GM19467 (cell line): ENCODE results near the gene GLOD4.
"Not testable (repeated sequence)": the region's sequence is repeated elsewhere in the genome, so short reads cannot be mapped to it uniquely, and the experiment has no call there.

Experiments used
- ATAC-seq: cut with Tn5 transposase; IDR thresholded peaks from one replicate; pipeline ENCODE4 v1.9.1; 2021; ENCODE audit warnings: mild to moderate bottlenecking, moderate library complexity; ENCODE audit not compliant: unreplicated experiment

Gene GLOD4

DNA sequence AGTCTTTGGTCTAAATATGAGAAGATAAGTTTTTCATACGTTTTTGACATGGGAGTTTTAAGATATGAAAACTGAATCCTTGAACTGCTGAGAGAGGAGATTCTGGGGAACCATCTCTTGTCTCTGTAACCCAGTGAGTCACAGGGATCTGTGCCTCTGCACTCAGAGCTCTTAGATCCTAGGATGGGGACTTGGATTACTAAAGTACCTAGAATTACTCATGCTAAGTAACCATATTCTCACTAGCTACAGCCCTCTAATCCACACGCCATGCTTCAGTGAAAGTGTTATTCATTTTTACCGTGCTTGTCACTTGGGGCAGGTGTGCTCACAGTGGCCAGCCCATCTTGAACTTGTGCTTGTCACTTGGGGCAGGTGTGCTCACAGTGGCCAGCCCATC lies 2.1 kb upstream of the GLOD4 start:
- ATAC-seq, result no peak

DNA sequence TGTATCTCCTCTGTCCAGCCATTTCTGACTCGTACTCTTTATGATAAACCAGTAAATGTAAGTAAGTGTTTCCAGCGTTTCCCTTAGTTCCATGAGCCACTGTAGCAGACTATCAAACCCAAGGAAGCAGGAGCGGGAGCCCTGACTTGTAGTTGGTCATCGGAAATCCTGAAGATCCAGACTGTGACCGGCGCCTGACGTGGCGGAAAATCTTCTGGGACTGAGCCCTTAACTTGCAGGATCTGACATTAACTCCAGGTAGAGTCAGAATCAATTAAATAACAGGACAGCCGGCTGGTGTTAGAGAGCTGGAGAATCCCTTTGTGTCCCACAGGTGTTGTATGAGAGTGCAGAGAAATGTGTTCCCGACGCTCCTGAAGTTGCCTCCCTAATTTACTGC lies 4.0 kb downstream of the GLOD4 start:
- no peak for ATAC-seq

DNA sequence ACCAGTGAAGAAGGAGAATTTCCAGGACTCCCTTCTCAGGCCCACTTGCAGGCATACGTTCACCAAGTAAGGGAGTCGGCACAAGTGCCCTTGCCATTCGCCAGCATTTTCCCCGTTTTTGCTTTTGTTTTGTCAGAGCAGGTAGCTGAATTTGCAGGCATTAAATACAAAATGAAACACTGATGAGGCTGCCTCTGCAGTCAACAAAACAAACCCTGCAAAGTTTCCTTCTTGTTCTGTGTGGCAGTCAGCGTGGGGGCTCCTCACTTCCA lies 7.8 kb downstream of the GLOD4 start:
- ATAC-seq, result no peak

DNA sequence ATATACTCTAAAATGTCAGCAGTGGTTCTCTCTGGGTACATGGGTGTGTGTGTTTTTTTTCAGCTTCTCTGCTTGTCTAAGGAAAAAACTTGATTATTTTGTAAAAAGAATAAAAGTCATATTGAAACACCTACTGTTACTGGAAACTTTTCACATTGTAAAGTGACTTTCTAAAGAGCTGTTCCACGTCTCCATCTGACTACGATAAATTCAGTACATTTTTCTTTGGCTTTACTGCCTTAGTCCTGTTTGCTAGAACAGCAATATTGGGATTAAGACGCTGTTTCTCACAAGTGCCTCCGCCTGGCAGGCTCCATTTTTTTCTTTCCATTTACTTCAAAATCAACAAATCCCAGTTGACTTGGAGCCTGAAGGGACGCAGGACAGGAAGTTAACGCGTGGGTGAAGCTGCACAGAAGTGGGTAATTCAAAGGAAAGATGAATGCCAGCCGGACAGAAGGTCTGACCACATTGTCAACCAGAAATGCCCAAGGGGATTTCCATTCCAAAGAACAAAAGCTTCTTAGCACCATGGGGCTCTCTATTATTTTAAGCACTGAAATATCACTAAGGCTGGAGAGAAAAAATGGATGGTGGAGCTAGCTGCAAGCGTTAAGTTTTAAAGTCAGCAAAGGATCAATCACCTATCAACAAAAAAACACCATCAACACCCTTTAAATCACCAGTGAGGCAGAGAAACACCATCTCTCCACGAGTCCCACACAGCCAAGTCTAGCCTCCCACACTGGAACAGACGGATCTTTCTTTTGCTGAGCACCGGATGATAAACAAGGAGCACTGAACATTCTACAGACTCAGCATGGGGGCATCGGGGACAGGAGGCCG lies 8.4 kb downstream of the GLOD4 start:
- no peak for ATAC-seq

DNA sequence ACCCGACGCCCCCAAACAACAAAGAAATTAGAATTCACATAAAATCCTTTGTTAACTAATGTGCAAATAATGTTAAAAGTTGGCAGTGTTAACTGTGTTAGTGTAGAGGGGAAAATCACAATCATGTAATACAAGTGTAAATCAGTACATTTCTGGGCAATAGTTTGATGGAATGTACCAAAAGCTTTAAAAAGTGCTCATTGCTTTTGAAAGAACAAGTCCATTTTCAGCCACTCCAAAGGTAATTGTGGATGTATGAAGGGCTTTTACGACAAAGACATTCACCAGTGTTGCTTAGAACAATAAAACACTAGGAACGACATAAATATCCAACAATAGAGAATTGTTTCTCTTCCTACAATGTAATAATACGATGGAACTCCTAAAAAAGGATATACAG lies 9.1 kb downstream of the GLOD4 start:
- ATAC-seq, result no peak

DNA sequence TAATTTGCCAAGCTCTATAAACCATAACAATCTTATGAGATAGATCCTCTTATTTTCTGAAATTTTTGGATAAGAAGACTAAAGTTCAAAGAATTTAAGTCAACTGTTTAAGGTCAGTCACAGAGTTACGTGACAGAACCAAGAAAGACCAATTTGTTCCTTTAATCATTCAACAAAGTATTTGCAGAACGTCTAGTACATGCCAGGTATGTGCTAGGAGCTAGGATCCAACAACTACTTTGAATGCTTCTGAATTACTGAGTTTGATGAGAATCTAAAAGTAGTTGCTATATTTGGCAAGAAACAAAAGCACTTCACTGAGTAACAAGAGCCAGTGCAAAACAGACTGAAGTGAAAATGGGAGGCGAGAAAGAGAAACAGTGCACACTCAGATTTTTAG lies 15.0 kb downstream of the GLOD4 start:
- ATAC-seq, result no peak

DNA sequence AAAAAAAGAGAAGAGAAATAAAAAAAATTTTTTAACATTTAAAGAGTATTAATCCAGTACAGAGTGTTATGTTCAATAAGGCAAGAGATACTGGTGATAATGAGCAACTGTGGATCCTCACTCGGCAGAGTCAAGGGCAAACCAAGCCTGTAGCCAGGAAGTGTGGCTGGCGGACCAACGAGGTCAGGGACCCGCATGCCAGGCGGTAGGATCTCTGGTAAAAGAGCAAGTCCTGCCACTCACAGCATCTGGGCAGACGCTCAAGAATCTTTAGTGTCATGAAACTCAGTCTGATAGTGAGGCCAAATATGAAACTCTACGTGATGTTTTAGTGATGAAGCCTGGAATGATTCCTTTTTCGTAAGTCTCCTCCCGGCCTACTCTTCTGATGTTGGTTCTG lies 21.7 kb downstream of the GLOD4 start:
- ATAC-seq, result no peak

DNA sequence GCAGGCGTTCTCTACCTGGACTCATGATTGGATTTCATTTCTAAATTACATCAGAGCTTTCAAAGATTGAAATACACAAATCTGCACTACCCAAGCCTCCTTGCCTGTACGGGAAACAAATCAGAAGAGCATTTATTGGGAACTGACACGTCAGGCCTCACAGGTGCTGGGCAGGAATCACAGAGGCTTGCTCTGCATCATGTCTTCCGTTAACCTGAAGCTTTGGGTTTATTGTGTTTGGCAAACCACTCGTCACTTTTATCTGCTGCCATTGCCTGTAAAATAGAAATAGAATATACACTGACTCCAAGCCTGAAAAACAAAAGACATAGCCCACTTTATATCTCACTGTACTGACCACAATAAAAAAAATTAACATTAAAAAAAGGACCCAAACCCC lies 22.1 kb downstream of the GLOD4 start:
- ATAC-seq, result no peak

DNA sequence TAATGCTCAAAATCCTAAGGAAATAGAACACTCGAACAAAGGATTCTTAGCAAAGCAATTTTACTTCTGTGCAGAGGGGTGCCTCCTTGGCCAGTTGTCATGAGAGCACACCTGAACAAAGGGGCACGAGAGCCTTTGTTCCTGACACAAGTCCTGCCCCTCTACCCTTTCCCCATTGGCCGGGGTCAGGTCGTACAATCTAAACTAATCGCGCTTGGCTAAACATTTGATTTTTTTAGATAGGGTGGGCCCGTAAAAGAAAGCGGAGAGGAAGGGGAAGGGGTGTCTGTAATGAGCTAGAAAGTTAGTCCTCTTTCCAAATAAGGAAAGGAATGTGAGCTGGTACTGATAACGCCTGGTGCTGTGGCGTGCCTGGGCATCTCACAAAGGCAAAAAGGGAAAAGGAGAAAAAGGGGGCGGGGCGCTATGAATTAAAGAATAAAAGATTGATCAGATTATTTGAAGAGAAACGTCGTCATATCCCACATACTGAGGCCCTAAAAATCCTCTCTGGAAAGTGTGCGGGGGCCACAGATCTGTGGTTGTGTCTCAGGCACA lies 26.0 kb downstream of the GLOD4 start:
- not testable (repeated sequence) for ATAC-seq

DNA sequence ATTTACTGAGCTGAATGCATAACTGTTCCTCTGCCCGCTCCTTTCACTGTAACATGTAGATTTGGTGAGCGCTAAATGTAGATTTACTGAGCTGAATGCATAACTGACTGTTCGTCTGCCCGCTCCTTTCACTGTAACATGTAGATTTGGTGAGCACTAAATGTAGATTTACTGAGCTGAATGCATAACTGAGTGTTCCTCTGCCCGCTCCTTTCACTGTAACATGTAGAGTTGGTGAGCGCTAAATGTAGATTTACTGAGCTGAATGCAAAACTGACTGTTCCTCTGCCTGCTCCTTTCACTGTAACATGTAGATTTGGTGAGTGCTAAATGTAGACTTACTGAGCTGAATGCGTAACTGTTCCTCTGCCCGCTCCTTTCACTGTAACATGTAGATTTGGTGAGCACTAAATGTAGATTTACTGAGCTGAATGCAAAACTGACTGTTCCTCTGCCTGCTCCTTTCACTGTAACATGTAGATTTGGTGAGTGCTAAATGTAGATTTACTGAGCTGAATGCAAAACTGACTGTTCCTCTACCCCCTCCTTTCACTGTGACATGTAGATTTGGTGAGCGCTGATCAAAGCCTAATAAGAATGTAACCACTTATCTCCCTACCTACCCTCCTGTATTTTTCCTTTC lies 26.6 kb downstream of the GLOD4 start:
- not testable (repeated sequence) for ATAC-seq

DNA sequence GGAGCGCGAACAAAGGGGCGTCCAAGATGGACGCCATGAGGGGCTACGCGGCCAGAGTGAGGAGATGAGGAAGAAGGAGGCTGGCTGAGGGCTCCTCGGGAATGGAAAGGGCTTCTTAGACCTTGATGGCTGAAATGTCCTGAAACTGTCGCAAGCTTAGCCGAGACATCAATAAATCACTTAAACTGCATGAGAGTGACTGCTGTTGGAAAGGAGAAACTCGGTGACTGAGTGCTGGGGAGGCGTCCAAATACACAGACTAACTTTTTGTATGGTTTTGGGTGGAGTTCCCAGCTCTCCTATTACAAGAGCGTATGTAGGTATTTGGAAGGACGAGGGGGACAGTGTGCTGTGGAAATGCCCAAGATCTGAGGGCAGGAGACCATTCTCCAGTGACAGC lies 28.7 kb downstream of the GLOD4 start:
- no peak for ATAC-seq

DNA sequence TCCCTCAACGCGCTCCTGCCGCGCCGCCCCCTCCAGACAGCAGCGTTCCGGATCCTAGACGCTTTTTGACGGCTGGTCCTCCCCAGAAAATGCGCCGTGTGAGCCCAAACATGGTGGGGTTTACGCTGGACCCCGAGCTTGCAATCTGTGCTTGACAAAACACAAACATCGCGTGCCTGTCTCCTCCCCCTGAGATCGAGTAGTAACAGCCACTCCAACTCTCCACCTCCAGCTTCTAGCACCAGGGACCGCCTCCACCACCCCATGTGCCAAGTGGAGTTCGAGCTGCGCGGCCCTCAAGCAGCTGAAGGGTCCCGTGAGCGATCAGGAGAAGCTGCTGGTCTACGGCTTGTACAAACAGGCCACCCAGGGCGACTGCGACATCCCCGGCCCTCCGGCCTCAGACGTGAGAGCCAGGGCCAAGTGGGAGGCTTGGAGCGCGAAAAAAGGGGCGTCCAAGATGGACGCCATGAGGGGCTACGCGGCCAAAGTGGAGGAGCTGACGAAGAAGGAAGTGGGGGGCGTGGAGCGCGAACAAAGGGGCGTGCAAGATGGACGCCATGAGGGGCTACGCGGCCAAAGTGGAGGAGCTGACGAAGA lies 29.4 kb downstream of the GLOD4 start:
- ATAC-seq, result no peak

DNA sequence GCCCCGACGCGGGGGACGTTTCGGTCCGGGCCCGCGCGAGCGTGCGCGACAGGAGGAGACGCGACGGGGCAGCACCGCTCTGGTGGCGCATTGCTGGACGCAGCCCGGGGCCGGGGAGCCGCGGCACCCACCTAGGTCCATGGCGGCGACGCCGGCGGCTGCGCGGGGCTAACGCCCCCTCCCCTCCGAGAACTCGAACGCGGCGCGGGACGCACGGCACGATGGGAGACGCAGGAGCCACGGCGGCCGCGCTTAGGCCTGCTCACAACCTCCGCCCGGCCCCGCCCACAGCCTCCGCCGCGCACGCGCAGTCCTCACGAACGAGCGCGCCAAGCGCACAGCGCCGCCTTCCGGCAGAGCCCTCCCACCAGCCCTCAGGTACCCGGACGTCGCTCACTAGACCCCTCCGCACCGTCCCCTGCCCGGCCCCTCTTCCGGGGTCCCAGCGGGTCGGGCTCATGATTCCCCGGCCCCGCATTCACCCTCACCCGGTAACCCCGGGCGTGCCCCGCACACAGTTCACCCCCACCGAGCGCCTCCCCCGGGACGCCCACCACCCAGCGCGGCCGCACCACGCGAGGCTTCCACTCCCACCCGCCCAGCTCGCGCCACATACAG lies 30.0 kb downstream of the GLOD4 start, which contains the start of gene GEMIN4:
Gene GEMIN4 (minus strand): TSS at position 263 of the 618 bp plus-strand sequence. CDS start 122 bp downstream, at position 141.
- ATAC-seq, result peak; percentile 86

DNA sequence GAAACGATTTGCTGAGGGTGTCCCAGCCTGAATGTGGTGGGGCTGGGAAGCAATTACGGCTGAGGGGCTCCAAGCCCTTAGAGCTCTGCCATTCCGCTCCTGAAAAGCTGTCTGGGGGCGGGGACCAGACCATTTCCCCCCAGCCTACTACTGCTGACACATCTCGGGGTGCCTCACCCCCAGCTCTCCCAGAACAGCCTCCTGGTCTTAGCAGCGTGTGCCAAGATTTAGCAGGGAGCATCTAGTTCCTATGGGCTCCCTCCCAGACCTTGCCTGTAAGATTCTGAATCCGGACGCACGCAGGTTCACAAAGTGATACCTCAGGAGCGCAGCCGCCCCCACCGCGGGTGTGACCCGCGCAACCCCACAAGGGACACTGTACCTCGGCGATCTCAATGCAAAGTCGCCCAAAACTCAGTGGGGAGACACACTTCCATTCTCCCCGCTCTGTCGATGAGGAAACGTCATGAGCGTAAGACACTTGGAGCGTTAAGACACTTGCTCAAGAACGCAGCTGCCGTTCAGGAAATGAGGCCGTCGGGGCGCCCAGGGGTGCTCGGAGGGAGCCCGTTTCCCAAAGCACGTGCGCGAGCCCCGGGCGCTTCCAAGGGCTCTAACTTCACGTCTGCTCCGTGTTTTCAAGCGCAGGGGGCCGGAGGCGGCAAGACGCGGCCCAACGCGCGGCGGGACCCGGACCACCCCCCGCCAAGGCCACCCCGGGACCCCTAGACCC lies 30.6 kb downstream of the GLOD4 start:
- ATAC-seq, result peak; percentile 26

DNA sequence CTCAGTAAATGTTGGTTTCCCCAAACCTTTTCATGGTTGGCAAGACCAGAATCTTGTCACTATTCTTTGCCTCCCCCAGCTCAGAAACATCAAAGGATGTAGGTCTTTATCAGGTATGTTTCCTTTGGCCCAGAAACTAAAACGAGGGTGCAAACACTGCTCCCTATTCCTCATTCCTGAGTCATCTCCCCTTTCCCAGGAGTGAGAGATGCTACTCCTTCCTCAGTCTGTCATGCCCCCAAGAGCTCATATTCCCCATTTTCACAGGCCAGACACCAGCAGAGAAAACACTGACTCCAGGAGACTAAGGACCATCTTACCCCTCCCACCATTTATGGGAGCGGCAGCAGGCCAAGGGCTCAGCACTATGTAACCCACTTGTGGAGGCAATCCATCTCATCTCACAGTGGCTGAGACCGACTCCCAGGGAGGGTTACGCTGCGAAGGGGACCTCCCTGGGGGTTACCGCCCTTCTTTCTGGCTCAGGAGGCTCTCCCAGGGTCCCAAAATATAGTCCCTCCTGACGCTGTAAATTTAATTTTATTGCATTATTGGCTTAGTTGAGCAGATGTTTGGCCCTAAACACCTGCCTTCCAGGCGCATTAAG lies 31.5 kb downstream of the GLOD4 start:
- ATAC-seq, result no peak

DNA sequence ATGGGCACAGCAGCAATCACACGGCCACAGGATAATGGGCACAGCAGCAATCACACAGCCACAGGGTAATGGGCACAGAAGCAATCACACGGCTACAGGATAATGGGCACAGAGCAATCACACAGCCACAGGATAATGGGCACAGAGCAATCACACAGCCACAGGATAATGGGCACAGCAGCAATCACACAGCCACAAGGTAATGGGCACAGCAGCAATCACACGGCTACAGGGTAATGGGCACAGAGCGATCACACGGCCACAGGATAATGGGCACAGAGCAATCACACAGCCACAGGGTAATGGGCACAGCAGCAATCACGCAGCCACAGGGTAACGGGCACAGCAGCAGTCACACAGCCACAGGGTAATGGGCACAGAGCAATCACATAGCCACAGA lies 32.7 kb downstream of the GLOD4 start:
- not testable (repeated sequence) for ATAC-seq

DNA sequence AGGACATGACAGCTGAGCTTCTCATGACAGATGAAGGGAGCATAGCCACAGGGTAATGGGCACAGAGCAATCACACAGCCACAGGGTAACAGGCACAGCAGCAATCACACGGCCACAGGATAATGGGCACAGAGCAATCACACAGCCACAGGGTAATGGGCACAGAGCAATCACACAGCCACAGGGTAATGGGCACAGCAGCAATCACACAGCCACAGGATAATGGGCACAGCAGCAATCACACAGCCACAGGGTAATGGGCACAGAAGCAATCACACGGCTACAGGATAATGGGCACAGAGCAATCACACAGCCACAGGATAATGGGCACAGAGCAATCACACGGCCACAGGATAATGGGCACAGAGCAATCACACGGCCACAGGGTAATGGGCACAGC lies 33.5 kb downstream of the GLOD4 start:
- ATAC-seq, result not testable (repeated sequence)

DNA sequence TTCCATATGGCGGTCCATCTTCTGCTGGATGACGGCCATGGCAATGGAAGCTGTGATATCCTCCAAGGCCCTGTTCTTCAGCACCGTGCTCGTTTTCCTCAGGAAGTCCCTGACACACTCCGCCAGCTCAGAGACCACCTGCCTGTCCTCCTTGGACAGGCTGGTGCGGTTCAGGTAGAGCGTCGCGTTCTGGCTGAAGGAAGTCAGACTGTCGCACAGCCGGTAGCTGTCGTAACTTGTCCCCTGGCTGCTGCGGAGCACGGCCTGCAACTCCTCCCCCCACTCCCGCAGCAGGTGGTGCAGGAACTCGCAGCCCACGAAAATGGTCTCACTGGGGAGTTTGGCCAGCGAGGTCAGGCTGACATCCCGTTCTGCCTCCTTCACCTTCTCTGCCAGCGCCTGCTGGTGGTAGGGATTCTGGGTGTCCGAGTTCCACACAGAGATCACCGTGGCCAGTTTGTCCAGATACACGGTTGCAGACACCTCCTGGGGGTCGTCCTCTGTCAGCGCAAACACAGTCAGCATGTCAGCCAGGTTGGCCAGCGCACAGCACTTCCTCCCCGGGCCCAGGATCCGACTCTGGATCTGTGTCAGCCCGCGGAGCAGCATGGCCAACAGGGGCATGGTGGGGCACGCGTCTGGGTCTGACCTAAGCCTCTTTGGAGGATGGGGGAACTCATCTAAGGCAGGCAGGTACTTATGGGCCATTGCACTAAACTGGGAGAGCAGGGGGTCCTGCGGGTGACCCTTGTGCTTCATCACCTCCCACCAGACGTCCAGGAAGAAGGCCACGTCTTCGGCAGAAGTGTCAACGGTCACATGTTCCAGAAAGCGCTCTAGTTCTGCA lies 35.1 kb downstream of the GLOD4 start:
- no peak for ATAC-seq

DNA sequence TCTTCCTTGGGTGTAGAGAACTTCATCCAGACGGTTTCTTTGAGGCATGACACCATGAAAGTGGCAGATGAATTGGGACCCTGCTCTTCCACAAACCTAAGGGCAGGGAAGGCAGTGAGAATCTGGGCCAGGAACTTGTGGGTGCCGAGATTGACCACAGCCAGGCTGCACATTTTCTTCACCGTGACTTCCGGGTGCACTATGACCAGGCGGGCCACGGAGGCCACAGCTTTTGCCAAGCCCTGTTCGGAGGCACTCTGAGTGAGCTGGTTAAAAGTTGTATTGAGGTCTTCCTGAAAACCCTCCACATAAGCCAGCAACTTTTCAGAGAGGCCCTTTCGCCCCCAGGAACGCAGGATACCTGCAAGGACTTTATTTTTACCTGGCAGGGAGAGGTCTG lies 35.9 kb downstream of the GLOD4 start:
- no peak for ATAC-seq
